ENCODE measurements around the gene CD48.

CD48 gene

GRCh38 chr1:160711602-160712311 is at the start of gene CD48:
TSS of gene CD48 (minus strand) at chr1:160711822. CDS start at chr1:160711763, 59 bp downstream.
- DNase-seq (ENCODE audit: low read depth in 2 of 2), result no peak

GRCh38 chr1:160761046-160761445 is 49.4 kb upstream of the CD48 start:
- no peak for DNase-seq (ENCODE audit: low read depth in 2 of 2)

GRCh38 chr1:160759740-160760139 is 48.1 kb upstream of the CD48 start:
- DNase-seq (ENCODE audit: low read depth in 2 of 2), result no peak

- no peak for DNase-seq (ENCODE audit: low read depth in 2 of 2)
Observed at GRCh38 chr1:160758521-160758920, 46.9 kb upstream of the CD48 start.

- no peak for DNase-seq (ENCODE audit: low read depth in 2 of 2)
Observed at GRCh38 chr1:160756849-160757201, 45.2 kb upstream of the CD48 start.

- DNase-seq (ENCODE audit: low read depth in 2 of 2), result no peak
Observed at GRCh38 chr1:160755911-160756848, 44.6 kb upstream of the CD48 start.

- no peak for DNase-seq (ENCODE audit: low read depth in 2 of 2)
Observed at GRCh38 chr1:160755461-160755860, 43.8 kb upstream of the CD48 start.

GRCh38 chr1:160753594-160753993 is 42.0 kb upstream of the CD48 start:
- no peak for DNase-seq (ENCODE audit: low read depth in 2 of 2)

- no peak for DNase-seq (ENCODE audit: low read depth in 2 of 2)
Observed at GRCh38 chr1:160752924-160753323, 41.3 kb upstream of the CD48 start.

GRCh38 chr1:160752406-160752805 is 40.8 kb upstream of the CD48 start:
- DNase-seq (ENCODE audit: low read depth in 2 of 2), result no peak

GRCh38 chr1:160750608-160751007 is 39.0 kb upstream of the CD48 start:
- no peak for DNase-seq (ENCODE audit: low read depth in 2 of 2)

GRCh38 chr1:160748878-160749269 is 37.3 kb upstream of the CD48 start:
- DNase-seq (ENCODE audit: low read depth in 2 of 2), result no peak

- no peak for DNase-seq (ENCODE audit: low read depth in 2 of 2)
Observed at GRCh38 chr1:160748181-160748877, 36.7 kb upstream of the CD48 start.

- no peak for DNase-seq (ENCODE audit: low read depth in 2 of 2)
Observed at GRCh38 chr1:160747717-160748116, 36.1 kb upstream of the CD48 start.

GRCh38 chr1:160746836-160747500 is 35.3 kb upstream of the CD48 start:
- DNase-seq (ENCODE audit: low read depth in 2 of 2), result no peak

GRCh38 chr1:160745551-160745950 is 33.9 kb upstream of the CD48 start:
- no peak for DNase-seq (ENCODE audit: low read depth in 2 of 2)

- no peak for DNase-seq (ENCODE audit: low read depth in 2 of 2)
Observed at GRCh38 chr1:160744852-160745520, 33.4 kb upstream of the CD48 start.

GRCh38 chr1:160744199-160744851 is 32.7 kb upstream of the CD48 start:
- no peak for DNase-seq (ENCODE audit: low read depth in 2 of 2)

GRCh38 chr1:160743266-160743665 is 31.6 kb upstream of the CD48 start:
- no peak for DNase-seq (ENCODE audit: low read depth in 2 of 2)

GRCh38 chr1:160742428-160743127 is 31.0 kb upstream of the CD48 start:
- DNase-seq (ENCODE audit: low read depth in 2 of 2), result no peak
